ENCODE results near the gene LYRM4. TPM values are rescaled to one million over a fixed set of nuclear protein-coding genes. Genes with fewer than 3 reads are reported as not detected.

Gene LYRM4
- polyA plus RNA-seq, 1 donor from 2014 or later: 29.3 TPM

GRCh38 chr6:5307058-5307457, 46.3 kb upstream of the LYRM4 start:
- H3K4me2 ChIP-seq (ENCODE audit: low read length): no peak overlapping the region
- no peak overlapping the region for H3K9ac ChIP-seq (ENCODE audit: low read length)
- H3F3A ChIP-seq (ENCODE audit: insufficient read depth, low read length, poor library complexity, severe bottlenecking): peaks cover 3% of the 10 kb centered on the region
- no peak overlapping the region for H3K4me3 ChIP-seq (ENCODE audit: low read length)
- H3K27ac ChIP-seq (ENCODE audit: low read length): peak overlapping the region; percentile 90
- H3K9me3 ChIP-seq (ENCODE audit: low read length): no peaks in the 10 kb centered on the region
- no peak overlapping the region for H2AFZ ChIP-seq (ENCODE audit: low read depth, low read length)
- no peaks in the 10 kb centered on the region for H4K20me1 ChIP-seq (ENCODE audit: insufficient read depth)
- no peaks in the 10 kb centered on the region for H3K79me2 ChIP-seq (replicated peaks; ENCODE audit: insufficient read depth, low read length)
- TF ChIP-seq RAD21 (conservative IDR thresholded peaks at IDR 0.05) (no peak), POLR2AphosphoS5 (IDR thresholded peaks at IDR 0.05) (no peak), CTCF (IDR thresholded peaks at IDR 0.05; ENCODE audit: poor library complexity, severe bottlenecking) (no peak), TAF1 (IDR thresholded peaks at IDR 0.05; ENCODE audit: low read depth) (no peak), EZH2 (IDR thresholded peaks at IDR 0.05; ENCODE audit: borderline replicate concordance, insufficient read depth, low read length, poor library complexity, severe bottlenecking) (no peak), SMC3 (conservative IDR thresholded peaks at IDR 0.05; ENCODE audit: poor library complexity) (no peak), EP300 (conservative IDR thresholded peaks at IDR 0.05; ENCODE audit: poor library complexity, severe bottlenecking) (no peak), MXI1 (conservative IDR thresholded peaks at IDR 0.05; ENCODE audit: poor library complexity, severe bottlenecking) (no peak), REST (IDR thresholded peaks at IDR 0.05; ENCODE audit: borderline replicate concordance) (no peak)
- H3K9me2 ChIP-seq (ENCODE audit: insufficient read depth, low read length): no peaks in the 10 kb centered on the region
- H3K27me3 ChIP-seq (ENCODE audit: insufficient read depth, low read depth, low read length): no peaks in the 10 kb centered on the region
- H3K36me3 ChIP-seq (ENCODE audit: insufficient read depth, low read length): peaks cover 4% of the 10 kb centered on the region

GRCh38 chr6:5305968-5306626, 45.3 kb upstream of the LYRM4 start:
- Histone ChIP-seq H3K79me2 (replicated peaks; ENCODE audit: insufficient read depth, low read length) (no peaks in the 10 kb centered on the region), H2AFZ (ENCODE audit: low read depth, low read length) (no peak overlapping the region), H3K27ac (ENCODE audit: low read length) (peak overlapping the region; percentile 90), H3F3A (ENCODE audit: insufficient read depth, low read length, poor library complexity, severe bottlenecking) (peaks cover 3% of the 10 kb centered on the region), H3K4me2 (ENCODE audit: low read length) (peak overlapping the region; percentile 53), H3K27me3 (ENCODE audit: insufficient read depth, low read depth, low read length) (no peaks in the 10 kb centered on the region), H3K36me3 (ENCODE audit: insufficient read depth, low read length) (peaks cover 4% of the 10 kb centered on the region), H3K9me3 (ENCODE audit: low read length) (no peaks in the 10 kb centered on the region), H4K20me1 (ENCODE audit: insufficient read depth) (no peaks in the 10 kb centered on the region), H3K9ac (ENCODE audit: low read length) (peak overlapping the region; percentile 56), H3K4me3 (ENCODE audit: low read length) (peak overlapping the region; percentile 48), H3K9me2 (ENCODE audit: insufficient read depth, low read length) (no peaks in the 10 kb centered on the region)
- TF ChIP-seq EP300 (conservative IDR thresholded peaks at IDR 0.05; ENCODE audit: poor library complexity, severe bottlenecking) (peak; percentile 75), POLR2AphosphoS5 (IDR thresholded peaks at IDR 0.05) (peak; percentile 42), EZH2 (IDR thresholded peaks at IDR 0.05; ENCODE audit: borderline replicate concordance, insufficient read depth, low read length, poor library complexity, severe bottlenecking) (no peak), REST (IDR thresholded peaks at IDR 0.05; ENCODE audit: borderline replicate concordance) (peak; percentile 59)

Data from neural cell (in vitro differentiated cells).